Activated naive CD8-positive, alpha-beta T cell treated with anti-CD3 and anti-CD28 coated beads, Interleukin-2, amount 50 U/mL, for 16 hours (primary cell): ENCODE results near the gene ZNF469.

Experiments used
- DNase-seq: peaks from one replicate; pipeline ENCODE4 v3.0.0-alpha.2; 2020; ENCODE audit warnings: low read depth, low spot score

ZNF469 gene

GRCh38 chr16:88428156-88428555 lies 45.4 kb downstream of the ZNF469 start:
- no peak for DNase-seq

- DNase-seq = no peak
These were observed 46.0 kb downstream of the ZNF469 start for GRCh38 chr16:88428616-88429386.

GRCh38 chr16:88429387-88430184 lies 46.8 kb downstream of the ZNF469 start:
- no peak for DNase-seq

DNA sequence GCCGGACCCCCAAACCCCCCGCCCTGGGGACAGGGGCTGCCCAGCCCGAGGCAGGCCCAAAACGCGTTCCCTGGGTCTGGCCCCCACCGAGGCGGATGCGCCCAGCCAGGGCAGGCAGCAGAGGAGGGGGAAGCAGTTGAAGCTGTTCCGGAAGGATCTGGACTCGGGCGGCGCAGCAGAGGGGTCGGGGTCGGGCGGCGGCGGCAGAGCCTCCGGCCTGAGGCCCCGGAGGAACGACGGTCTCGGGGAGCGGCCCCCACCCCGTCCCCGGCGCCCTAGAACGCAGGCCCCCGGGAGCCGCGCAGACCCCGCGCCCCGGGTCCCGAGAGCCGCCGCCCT lies 47.4 kb downstream of the ZNF469 start:
- DNase-seq = no peak

DNA sequence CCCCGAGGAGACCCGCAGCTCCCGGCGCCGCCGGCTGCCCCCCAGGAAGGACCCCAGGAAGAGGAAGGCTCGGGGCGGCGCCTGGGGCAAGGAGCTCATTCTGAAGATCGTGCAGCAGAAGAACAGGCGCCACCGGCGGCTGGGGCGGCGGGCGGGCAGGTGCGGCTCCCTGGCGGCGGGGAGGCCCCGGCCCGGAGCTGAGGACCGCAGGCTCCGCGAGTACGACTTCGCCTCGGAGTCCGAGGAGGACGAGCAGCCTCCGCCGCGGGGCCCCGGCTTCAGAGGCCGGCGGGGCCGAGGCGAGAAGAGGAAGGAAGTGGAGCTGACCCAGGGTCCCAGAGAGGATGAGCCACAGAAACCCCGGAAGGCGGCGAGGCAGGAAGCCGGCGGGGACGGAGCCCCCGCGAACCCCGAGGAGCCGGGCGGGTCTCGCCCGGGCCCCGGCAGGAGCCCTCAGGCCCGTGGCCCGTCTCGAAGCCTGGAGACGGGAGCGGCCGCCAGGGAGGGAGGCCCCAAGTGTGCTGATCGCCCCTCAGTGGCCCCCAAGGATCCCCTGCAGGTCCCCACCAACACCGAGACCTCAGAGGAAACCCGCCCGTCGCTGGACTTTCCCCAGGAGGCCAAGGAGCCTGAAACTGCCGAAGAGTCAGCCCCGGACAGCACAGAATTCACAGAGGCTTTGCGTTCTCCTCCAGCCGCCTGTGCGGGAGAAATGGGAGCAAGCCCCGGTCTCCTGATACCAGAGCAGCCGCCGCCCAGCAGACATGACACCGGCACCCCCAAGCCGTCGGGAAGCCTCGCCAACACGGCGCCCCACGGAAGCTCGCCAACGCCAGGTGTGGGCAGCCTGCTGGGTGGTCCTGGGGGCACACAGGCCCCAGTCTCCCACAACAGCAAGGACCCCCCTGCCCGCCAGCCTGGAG lies 48.0 kb downstream of the ZNF469 start:
- no peak for DNase-seq

DNA sequence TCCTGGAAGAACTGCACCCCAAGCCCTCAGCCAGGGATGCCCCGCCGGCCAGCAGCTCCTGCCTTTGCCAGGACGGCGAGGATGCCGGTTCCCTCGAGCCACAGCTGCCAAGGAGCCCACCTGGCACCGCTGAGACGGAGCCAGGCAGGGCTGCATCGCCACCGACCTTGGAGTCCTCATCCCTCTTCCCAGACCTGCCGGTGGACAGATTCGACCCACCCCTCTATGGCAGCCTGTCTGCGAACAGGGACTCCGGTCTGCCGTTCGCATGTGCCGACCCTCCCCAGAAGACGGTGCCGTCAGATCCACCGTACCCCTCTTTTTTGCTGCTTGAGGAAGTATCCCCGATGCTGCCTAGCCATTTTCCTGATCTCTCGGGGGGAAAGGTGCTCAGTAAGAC lies 48.9 kb downstream of the ZNF469 start:
- no peak for DNase-seq

DNA sequence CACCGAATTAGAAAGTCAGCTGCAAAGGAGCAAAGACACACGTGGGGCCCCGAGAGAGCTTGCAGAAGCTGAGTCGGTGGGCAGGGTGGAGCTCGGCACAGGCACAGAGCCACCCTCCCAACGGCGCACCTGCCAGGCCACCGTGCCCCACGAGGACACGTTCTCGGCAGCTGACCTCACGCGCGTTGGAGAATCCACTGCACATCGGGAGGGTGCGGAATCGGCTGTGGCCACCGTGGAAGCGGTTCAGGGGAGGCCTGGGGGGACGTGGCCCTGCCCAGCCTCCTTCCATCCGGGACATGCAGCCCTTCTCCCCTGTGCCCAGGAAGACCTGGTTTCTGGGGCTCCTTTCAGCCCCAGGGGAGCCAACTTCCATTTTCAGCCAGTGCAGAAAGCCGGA lies 49.4 kb downstream of the ZNF469 start:
- DNase-seq = no peak
